ENCODE measurements around the gene FOSL2. TPM values are rescaled to one million over a fixed set of nuclear protein-coding genes. Genes with fewer than 3 reads are reported as not detected.

Gene FOSL2
- polyA plus RNA-seq, 3 donors, result 24.8 to 270 (median 28.6) TPM

DNA sequence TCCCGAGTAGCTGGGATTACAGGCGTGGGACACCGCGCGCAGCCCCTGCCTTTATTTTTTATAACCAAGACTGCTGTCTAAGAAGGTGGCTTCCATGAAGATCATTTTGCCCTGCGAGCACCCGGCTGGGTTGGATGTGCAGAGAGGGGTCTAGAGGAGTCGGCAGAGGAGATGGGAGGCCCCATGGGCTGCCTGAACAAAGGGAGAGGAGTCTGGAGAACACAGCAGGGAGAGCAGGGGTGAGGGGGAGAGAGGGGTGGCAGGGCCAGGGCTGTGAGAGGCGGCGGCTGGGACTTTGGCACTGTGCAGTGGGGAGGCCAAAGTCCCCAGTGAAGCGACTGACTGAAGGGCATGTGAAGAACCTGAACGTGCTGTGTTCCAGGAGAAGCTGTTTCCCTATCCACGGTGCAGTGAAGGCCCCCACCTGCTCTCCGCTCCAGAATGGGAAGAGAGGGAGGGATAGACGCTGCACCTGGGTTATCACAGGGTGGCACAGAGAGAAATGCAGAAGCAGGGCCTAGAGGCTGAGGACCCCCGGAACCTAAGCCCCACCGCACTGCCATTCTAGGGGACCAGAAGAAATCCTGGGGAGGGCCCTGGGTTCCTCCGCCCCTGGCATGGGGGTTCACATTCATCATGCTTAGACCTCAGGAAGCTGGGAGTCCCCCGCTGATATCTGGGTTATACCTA, 24.8 kb upstream of the FOSL2 start:
- Mint-ChIP-seq H3K36me3 (peaks cover 0 to 2% of the 10 kb centered on the region in 2 donors), H3K27me3 (ENCODE audit: low read depth in 3 of 3) (peaks cover 4 to 13% (median 8%) of the 10 kb centered on the region in 3 donors), H3K9me3 (no peaks in the 10 kb centered on the region), H3K4me3 (peak overlapping the region in 1 of 2 donors; percentile 84), H3K27ac (peak overlapping the region in 3 of 7 donors; percentile 8 to 65 (median 20)), H3K4me1 (peaks cover 36% of the 10 kb centered on the region)
- DNase-seq, result no peak
- TF ChIP-seq, protein P1, sequence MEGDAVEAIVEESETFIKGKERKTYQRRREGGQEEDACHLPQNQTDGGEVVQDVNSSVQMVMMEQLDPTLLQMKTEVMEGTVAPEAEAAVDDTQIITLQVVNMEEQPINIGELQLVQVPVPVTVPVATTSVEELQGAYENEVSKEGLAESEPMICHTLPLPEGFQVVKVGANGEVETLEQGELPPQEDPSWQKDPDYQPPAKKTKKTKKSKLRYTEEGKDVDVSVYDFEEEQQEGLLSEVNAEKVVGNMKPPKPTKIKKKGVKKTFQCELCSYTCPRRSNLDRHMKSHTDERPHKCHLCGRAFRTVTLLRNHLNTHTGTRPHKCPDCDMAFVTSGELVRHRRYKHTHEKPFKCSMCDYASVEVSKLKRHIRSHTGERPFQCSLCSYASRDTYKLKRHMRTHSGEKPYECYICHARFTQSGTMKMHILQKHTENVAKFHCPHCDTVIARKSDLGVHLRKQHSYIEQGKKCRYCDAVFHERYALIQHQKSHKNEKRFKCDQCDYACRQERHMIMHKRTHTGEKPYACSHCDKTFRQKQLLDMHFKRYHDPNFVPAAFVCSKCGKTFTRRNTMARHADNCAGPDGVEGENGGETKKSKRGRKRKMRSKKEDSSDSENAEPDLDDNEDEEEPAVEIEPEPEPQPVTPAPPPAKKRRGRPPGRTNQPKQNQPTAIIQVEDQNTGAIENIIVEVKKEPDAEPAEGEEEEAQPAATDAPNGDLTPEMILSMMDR (IDR thresholded peaks at IDR 0.05), result no peak
- H3K4me3 ChIP-seq (replicated peaks in 1 of 3; ENCODE audit: low read depth in 2 of 3, low read length in 3 of 3), result no peak overlapping the region
- no peak overlapping the region for H3K27ac ChIP-seq (ENCODE audit: low read depth in 1 of 2, low read length in 2 of 2)
- no peak overlapping the region for H3K4me2 ChIP-seq (replicated peaks; ENCODE audit: extremely low read depth, low read length, poor library complexity, severe bottlenecking)
- 78% methylated on average over 9 of the region's 19 CpGs for WGBS (ENCODE audit: insufficient coverage)
- H4K20me1 ChIP-seq (ENCODE audit: insufficient read depth, low read length), result no peaks in the 10 kb centered on the region
- H3K79me2 ChIP-seq (ENCODE audit: insufficient read depth, low read length), result no peaks in the 10 kb centered on the region
- no peaks in the 10 kb centered on the region for H3K9me3 ChIP-seq (replicated peaks in 1 of 2; ENCODE audit: control insufficient read depth in 1 of 2, insufficient read depth in 1 of 2, low read length in 2 of 2)
- H3K36me3 ChIP-seq (replicated peaks in 1 of 2; ENCODE audit: control insufficient read depth in 1 of 2, insufficient read depth in 2 of 2, low read length in 2 of 2), result no peaks in the 10 kb centered on the region
- peaks cover 16 to 23% of the 10 kb centered on the region in 2 donors for H3K4me1 ChIP-seq (ENCODE audit: control insufficient read depth in 1 of 2, insufficient read depth in 2 of 2, low read length in 2 of 2)
- no peaks in the 10 kb centered on the region for H3K27me3 ChIP-seq (ENCODE audit: control insufficient read depth in 2 of 2, insufficient read depth in 2 of 2, low read length in 2 of 2)
- intact Hi-C loops (cut with micrococcal nuclease), result no loop called here
- no peak overlapping the region for H3K9ac ChIP-seq (ENCODE audit: insufficient read depth, low read length, poor library complexity, severe bottlenecking)
- H2AFZ ChIP-seq (ENCODE audit: insufficient read depth, low read depth, low read length, poor library complexity, severe bottlenecking), result no peak overlapping the region

DNA sequence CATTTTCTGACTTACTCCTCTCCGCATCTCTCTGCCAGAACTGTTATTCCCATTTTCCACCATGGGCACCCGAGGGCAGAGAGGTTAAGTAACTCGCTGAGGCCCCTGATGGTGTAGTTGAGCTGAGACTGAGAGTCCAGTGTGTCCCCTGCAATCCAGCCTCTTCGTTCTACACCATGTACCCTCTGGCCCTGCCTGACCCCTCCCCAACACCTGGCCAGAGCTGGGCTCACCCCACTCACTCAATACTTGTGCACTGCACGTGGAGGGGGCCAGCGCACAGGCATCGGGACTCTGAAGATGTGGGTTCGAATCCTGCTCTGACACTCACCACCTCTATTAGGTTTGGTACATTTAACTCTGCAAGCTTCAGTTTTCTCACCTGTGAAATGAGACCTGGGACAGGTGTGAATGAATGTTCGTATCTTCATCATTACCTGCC, 24.3 kb upstream of the FOSL2 start:
- no peak overlapping the region for H2AFZ ChIP-seq (ENCODE audit: insufficient read depth, low read depth, low read length, poor library complexity, severe bottlenecking)
- TF ChIP-seq, protein P1 (IDR thresholded peaks at IDR 0.05), result no peak
- no peak overlapping the region for H3K4me2 ChIP-seq (replicated peaks; ENCODE audit: extremely low read depth, low read length, poor library complexity, severe bottlenecking)
- Mint-ChIP-seq H3K9me3 (no peaks in the 10 kb centered on the region), H3K4me3 (no peak overlapping the region), H3K27ac (no peak overlapping the region), H3K27me3 (ENCODE audit: low read depth in 3 of 3) (peaks cover 4 to 16% (median 6%) of the 10 kb centered on the region in 3 donors), H3K4me1 (peaks cover 33% of the 10 kb centered on the region), H3K36me3 (peaks cover 0 to 2% of the 10 kb centered on the region in 2 donors)
- 96% methylated on average over 4 of the region's 9 CpGs for WGBS (ENCODE audit: insufficient coverage)
- peaks cover 16 to 23% of the 10 kb centered on the region in 2 donors for H3K4me1 ChIP-seq (ENCODE audit: control insufficient read depth in 1 of 2, insufficient read depth in 2 of 2, low read length in 2 of 2)
- H3K27ac ChIP-seq (ENCODE audit: low read depth in 1 of 2, low read length in 2 of 2), result no peak overlapping the region
- H3K79me2 ChIP-seq (ENCODE audit: insufficient read depth, low read length), result no peaks in the 10 kb centered on the region
- H3K4me3 ChIP-seq (replicated peaks in 1 of 3; ENCODE audit: low read depth in 2 of 3, low read length in 3 of 3), result no peak overlapping the region
- no peaks in the 10 kb centered on the region for H3K9me3 ChIP-seq (replicated peaks in 1 of 2; ENCODE audit: control insufficient read depth in 1 of 2, insufficient read depth in 1 of 2, low read length in 2 of 2)
- no peaks in the 10 kb centered on the region for H3K27me3 ChIP-seq (ENCODE audit: control insufficient read depth in 2 of 2, insufficient read depth in 2 of 2, low read length in 2 of 2)
- no peak for DNase-seq
- H4K20me1 ChIP-seq (ENCODE audit: insufficient read depth, low read length), result no peaks in the 10 kb centered on the region
- H3K9ac ChIP-seq (ENCODE audit: insufficient read depth, low read length, poor library complexity, severe bottlenecking), result no peak overlapping the region
- intact Hi-C loops (cut with micrococcal nuclease), result no loop called here
- no peaks in the 10 kb centered on the region for H3K36me3 ChIP-seq (replicated peaks in 1 of 2; ENCODE audit: control insufficient read depth in 1 of 2, insufficient read depth in 2 of 2, low read length in 2 of 2)

Data from CD14-positive monocyte (primary cell).